ENCODE results near the gene PANK4.

Gene PANK4

GRCh38 chr1:2528016-2528415, 1.6 kb upstream of the PANK4 start:
- DNase-seq = peak; percentile 33

- DNase-seq = no peak
Measured at GRCh38 chr1:2527556-2527860, 1.1 kb upstream of the PANK4 start.

- no peak for DNase-seq
Measured at GRCh38 chr1:2526824-2527555, 594 bp upstream of the PANK4 start.

GRCh38 chr1:2525572-2525919, 850 bp downstream of the PANK4 start:
- DNase-seq = no peak

- no peak for DNase-seq
Measured at GRCh38 chr1:2523891-2524609, 2.3 kb downstream of the PANK4 start.

- DNase-seq = no peak
Measured at GRCh38 chr1:2523191-2523890, 3.1 kb downstream of the PANK4 start.

- no peak for DNase-seq
Measured at GRCh38 chr1:2522230-2522629, 4.2 kb downstream of the PANK4 start.

GRCh38 chr1:2520806-2521205, 5.6 kb downstream of the PANK4 start:
- DNase-seq = no peak

- no peak for DNase-seq
Measured at GRCh38 chr1:2520206-2520605, 6.2 kb downstream of the PANK4 start.

- DNase-seq = no peak
Measured at GRCh38 chr1:2519729-2520128, 6.7 kb downstream of the PANK4 start.

GRCh38 chr1:2519029-2519685, 7.2 kb downstream of the PANK4 start:
- no peak for DNase-seq

GRCh38 chr1:2518528-2518927, 7.9 kb downstream of the PANK4 start:
- DNase-seq = no peak

GRCh38 chr1:2517966-2518365, 8.4 kb downstream of the PANK4 start:
- no peak for DNase-seq

- no peak for DNase-seq
Measured at GRCh38 chr1:2516946-2517345, 9.4 kb downstream of the PANK4 start.

- no peak for DNase-seq
Measured at GRCh38 chr1:2516124-2516523, 10.3 kb downstream of the PANK4 start.

- DNase-seq = no peak
Measured at GRCh38 chr1:2515763-2516080, 10.7 kb downstream of the PANK4 start.

- DNase-seq = no peak
Measured at GRCh38 chr1:2514863-2515762, 11.3 kb downstream of the PANK4 start.

GRCh38 chr1:2513939-2514652, 12.3 kb downstream of the PANK4 start:
- DNase-seq = no peak

GRCh38 chr1:2512862-2513421, 13.5 kb downstream of the PANK4 start:
- DNase-seq = no peak

GRCh38 chr1:2510366-2511155, 15.8 kb downstream of the PANK4 start:
- DNase-seq = no peak

- DNase-seq = no peak
Measured at GRCh38 chr1:2509589-2509988, 16.8 kb downstream of the PANK4 start.
